NCI-H526 treated with DMSO at 0.1 percent for 48 hours (cell line): ENCODE data around the gene PRSS1.
"Not testable (repeated sequence)": the region's sequence is repeated elsewhere in the genome, so short reads cannot be mapped to it uniquely, and the experiment has no call there.

ENCODE experiments used
- DNase-seq: peaks from one replicate; lab custom pipeline; 2025; lab: John Stamatoyannopoulos, UW

The PRSS1 gene

DNA sequence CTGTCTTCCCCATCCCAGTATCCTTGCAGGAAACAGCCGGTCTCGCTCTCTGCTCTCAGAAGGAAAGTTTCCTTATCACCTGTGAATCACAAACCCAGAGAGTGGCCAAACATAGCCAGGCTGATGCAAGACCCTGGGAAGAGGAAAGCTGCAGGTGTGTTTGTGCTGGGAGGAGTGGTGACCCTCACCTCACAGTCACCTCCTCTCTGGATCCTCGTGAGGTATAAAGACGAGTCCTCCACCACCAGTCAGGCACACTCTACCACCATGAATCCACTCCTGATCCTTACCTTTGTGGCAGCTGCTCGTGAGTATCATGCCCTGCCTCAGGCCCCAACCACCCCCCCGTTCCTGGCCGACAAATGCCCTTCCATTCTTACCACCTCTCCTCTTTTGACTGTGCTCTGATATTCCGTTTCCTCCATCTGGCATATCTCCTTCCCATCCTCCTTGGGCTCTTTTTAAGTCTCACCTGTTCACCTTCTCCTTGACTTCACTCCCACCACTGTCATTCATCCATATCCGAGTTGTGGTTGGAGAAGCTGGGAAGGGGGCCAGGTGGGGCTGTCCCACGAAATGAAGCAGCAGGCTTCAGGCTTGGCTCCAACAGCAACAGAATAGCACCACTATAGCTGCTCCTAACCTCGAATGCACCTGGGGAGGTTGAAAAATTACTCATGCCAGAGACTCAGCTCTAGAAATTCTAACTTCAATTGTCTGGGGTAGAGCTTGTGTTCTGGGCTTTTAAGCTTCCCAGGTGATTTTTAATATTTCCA lies at the start of gene PRSS1:
PRSS1 (plus strand) TSS at position 255 of the 776 bp plus-strand sequence; CDS start at position 268, 13 bp downstream.
- no peak for DNase-seq

DNA sequence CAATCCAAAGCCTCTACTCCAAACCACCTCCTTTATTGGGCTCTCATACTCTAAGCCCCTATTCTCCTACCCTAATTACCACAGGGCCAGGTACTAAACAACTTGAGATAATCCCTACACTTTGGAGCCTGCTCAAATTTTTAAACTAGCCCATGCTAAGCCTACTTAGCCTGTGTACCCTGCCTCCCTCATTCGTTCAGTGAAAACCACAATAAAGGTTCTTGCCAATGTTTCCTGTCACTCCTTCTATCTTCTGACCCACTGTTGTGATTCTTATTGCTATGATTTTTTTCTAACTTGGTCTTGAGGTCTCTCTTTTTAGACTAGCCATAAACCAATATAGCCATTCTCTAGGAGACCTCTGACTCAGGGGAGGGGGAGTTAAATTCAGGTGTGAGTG lies 48.3 kb upstream of the PRSS1 start:
- DNase-seq = not testable (repeated sequence)

DNA sequence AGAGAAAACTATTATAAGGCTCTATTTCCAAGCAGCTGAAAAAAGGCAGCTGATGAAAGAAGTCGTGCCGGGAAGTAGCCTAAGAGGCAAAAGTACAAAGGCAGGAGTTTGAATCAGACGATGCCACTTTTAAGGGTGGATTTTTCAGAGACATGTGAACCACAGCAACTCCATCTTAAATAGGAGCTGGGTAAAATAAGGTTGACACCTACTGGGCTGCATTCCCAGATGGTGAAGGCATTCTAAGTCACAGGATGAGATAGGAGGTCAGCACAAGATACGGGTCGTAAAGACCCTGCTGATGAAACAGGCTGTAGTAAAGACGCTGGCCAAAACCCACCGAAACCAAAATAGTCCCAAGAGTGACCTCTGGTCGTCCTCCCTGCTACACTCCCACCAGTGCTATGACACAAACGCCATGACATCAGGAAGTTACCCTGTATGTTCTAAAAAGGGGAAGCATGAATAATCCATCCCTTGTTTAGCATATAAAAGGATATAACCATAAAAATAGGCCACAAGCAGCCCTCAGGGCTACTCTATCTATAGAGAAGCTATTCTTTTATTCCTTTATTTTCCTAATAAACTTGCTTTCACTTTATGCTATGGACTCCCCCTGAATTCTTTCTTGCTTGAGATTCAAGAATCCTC lies 45.5 kb upstream of the PRSS1 start:
- no peak for DNase-seq

DNA sequence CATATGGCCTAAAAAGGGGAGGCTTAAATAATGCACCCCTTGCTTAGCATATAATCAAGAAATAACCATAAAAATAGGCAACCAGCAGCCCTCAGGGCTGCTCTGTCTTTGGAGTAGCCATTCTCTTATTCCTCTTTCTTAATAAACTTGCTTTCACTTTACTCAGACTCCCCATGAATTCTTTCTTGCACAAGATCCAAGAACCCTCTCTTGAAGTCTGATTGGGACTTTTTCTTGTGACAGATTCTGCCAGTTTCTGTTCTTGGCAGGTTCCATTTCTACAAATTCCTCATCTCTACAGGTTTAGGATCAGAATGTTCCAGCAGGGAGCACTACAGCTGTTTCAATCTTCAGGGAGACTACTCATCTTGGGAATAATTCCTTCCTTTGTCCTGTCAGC lies 40.5 kb upstream of the PRSS1 start:
- DNase-seq = not testable (repeated sequence)

DNA sequence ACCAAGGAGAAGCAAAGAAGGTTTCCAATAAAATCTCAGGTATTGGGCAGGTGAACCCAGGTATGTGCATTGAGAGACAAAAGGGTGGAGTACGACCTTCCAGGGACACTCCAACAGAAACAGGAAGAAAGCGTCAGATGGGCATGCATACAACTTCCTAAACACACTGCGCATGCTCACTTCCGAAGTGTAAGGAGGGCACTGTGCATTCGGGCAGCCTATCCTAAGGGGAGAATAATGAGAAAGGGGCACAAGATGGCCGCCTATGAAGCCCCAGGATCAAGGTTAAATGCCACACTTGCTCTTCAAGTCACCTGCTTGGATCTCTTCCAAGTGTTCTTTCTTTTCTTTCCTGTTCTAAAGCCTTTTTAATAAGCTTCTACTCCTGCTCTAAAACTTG lies 39.4 kb upstream of the PRSS1 start:
- DNase-seq = no peak

DNA sequence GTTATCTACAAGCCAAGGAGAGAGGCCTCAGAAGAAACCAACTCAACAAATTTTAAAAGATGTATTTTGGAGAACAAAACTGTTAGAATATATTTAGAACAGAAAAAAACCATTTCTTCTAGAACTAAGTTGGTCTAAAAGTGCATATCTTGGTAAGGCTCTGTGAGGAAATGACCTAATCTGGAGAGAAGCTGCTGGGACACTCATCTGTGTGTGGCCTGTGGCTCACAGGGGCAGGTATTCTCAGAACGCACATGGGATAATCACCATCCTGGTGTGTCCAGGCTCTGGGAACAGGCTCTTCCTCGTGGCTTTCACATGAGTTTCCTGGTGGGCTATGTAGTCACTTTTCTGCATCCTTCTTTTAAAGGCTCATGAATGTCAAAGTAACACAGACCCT lies 38.1 kb upstream of the PRSS1 start:
- DNase-seq = no peak

DNA sequence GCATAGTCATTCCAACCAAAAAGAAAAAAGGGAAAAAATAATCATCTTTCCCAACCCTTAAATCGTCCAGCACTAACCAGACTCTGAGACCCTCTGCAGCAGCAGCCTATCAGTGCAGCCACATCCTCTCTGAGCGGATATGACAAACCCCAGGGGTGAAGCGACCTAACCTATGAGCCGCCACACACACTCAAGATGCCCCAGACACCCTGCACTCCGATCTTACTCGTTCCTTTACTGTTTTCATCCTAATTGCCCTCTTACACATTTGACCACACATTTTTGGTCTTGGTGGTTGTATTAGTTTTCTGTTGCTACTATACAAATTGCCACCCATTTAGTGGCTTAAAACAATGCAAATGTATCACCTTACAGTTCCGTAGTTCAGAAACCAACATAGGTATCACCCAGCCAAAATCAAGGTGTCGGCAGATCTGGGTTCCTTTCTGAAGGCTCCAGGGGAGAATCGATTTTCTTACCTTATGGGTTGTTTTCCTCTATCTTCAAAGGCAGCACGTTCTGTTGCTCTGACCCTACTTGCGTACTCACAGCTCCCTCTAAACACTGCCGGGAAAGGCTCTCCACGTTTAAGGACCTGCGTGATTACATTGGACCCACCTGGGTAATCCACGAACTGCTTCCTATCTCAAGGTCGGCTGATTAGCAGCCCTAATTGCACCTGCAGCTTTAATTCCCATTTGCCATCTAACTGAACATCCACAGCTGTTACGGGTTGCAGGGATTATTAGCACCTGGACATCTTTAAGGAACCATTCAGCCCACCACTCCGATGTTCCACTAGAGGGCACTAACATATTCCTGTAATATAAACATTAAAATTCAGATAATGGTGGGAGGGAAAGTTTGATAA lies 37.3 kb upstream of the PRSS1 start:
- DNase-seq = no peak

DNA sequence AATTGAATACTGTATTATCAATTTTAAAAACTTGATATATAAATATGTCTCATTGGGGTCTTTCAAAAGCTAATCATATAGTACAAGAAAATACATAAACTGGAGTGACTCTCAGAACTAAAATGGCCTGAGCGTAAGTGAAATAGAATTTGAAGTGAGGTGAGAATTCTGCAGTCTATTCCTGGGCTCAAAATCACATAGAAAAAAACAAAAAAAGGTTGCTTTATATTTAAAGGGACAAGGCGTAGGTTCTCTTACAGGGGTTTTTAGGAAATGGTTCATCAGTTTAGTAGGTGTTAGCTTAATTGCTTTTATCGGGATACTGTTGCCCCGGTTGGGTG lies 36.7 kb upstream of the PRSS1 start:
- no peak for DNase-seq

DNA sequence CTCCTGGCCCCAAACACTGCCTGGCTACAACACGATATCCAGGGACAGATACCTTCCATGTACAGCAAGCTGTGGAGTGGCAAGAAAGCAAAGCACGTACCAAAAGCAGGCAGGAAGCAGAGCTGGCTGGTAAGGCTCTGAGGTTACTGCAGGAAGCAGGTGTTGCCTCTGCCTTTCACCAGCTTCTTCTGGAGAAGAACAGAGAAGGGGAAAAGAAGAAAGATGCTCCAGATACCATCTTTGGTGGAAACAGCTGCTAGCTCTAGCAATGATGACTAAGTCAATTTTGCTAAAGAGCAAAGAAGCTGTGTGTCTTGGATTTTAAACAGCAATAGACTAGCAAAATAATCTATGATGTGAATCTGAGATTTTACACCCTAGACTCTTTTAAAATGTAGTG lies 34.9 kb upstream of the PRSS1 start:
- DNase-seq = no peak

DNA sequence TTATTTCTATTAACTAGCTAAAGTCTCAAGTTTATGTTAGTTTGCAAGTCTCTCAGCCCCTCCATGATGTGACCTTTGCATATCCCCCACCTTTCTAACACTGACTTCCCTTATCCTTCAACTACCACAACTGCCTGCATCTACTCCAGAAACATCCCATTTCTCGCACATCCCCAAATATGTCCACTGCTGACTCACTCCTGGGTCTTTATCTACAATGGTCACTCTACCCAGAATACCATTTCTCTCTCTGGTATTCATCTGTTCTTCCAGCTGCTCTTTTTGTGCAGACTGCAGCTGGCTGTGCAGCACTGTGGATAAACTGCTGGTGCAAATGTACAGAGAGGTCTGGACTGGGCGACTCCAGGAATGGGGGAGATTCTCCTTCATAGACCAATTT lies 32.7 kb upstream of the PRSS1 start:
- DNase-seq = no peak

DNA sequence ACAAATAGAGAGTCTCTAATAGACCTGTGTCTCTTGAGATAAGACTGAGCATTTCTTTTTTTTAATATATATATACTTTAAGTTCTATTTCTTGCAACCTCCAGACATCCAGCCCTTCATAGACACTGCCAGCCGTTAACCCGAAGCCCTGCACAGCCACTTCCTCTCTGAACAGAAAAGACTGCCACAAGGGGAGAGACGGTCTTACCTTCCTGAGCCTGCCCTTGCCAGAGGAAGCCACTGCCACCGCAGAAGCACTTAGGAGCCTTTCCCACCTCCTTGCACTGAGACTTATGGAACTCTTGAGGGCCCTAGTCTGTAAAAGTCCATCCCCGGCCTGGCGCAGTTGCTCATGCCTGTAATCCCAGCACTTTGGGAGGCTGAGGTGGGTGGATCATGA lies 31.8 kb upstream of the PRSS1 start:
- no peak for DNase-seq

DNA sequence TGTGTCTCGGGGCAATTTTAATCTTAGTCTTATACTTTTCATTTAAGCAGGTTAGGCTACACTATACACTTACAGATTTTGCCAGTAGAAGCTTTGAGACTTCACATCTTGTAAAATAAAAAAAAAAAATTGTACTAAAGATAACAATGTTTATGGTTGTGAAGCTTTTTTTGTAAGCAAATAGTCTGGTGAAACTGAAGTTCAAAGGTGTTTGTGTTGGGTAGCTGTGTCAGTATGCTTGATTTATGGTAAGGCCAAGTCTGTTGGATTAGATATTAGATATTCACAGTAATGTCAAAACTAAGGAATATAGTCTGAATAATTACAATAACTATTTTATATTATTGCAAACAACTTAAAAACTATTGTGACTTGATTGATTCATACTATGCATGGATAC lies 31.0 kb upstream of the PRSS1 start:
- no peak for DNase-seq

DNA sequence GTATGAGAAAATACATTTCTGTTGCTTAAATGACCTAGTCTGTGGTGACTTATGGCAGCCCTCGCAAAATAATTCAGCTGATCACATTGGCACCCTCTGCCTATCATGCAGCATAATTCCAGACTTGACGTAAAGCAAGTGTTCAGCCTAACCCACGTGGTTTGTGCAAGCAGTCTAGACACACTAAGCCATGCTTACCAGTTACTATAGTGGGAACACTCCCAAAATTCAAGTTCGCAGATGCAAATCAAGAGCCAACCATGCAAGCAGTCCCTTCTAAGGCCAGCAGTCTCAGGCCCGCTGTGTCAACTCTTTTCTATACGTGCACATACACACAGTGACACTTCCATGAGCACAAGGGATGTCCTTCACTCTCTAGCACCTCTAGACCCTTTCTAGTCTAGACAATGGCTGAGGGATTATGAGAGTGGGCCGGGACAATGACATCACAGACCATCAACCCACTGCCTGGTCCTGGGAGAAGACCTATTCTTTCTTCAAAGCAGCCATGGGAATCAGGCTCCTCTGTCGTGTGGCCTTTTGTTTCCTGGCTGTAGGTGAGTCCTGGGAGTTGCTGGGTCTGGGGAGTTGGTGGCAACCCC lies 29.0 kb upstream of the PRSS1 start:
- DNase-seq = no peak

DNA sequence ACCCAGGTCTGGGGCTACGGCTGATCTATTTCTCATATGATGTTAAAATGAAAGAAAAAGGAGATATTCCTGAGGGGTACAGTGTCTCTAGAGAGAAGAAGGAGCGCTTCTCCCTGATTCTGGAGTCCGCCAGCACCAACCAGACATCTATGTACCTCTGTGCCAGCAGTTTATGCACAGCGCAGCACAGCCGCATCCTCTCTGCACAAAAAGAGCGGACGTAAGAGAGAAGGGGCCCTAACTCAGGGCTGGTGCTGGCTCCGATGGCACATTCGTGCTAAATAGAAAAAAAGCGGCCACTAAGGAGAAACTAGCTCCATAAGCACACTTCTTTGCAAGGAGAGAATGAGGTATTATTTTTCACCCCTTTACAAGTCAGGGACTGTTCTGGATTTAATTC lies 28.3 kb upstream of the PRSS1 start:
- no peak for DNase-seq

DNA sequence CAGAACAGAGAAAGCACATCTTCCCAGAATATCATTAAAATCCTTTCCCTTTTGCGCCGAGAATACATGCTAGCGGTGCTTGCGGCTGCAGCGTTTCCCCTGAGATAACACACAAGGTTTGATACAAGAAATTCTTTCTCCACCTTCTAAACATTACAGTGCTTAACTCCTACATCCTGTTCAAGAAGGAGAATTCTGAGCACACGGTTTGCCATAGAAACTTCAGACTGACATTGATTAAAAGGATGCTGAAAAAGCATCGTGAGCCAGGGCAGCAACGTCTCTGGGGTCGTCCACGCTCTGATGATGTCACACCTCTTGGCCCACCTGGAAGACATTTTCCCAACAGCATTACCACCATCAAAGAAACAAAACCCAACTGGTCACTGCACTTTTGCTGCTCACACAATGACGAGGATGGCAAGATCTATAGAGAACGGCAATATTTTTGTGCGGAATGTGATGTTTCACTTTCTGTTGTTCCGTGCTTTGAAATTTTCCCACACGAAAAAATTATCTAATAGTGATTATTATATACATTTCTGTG lies 27.0 kb upstream of the PRSS1 start:
- no peak for DNase-seq

DNA sequence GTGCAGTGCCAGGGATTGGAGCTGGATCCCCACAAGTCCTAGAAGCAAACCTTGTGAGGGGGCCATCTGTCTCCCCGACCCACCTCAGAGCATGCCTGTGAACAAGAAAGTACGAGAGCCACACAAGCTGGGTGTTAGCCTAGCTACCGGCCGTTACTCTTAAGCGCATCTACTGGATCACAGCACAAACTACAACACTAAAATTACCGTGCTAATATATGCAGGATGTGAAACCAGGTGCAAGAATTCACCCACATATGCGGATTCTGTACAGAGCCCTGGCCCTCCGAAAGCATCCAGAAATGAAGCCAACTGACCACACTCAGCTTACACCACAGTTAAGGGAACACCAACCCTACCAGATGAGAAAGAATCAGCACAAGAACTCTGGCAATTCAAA lies 16.0 kb upstream of the PRSS1 start:
- no peak for DNase-seq

DNA sequence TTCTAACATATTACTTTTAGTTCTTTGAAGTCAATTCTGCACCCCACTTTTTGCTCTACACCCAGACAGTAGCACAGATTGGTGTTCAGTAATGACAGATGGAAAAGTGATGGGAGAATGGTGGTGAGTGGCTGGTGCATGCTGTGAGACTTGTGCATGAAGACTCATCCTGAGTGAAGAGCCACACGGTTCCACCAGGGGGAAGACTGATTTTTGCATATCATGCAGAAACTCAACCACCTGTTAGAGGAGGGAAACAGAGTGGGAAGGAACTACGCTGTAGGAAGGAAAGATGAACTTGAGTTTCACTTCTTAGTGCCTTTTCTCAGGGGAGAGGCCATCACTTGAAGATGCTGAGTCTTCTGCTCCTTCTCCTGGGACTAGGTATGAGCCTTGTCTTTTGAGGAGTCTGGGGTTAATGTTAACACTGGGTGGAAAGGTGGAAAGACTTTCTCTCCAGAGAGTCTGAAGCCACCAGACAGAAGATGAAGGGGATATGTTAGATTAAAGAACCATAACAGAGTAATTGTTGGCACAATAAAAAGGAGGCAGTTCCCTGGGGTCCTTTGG lies 9.3 kb upstream of the PRSS1 start:
- no peak for DNase-seq

DNA sequence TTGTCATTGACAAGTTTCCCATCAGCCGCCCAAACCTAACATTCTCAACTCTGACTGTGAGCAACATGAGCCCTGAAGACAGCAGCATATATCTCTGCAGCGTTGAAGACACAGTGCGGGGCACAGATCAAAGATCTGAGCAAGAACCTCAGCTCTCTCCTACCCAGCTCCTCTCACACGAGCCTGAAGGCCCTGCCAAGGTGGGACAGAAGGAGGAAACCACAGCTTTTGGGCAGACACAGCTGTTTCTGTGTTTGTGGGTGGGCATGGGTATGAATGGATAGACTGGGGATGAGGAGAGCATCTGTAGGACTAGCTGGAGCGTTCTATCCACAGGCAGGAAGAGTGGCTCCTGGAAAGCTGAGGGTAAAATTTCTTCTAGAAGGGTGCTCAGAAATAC lies 8.5 kb upstream of the PRSS1 start:
- no peak for DNase-seq

DNA sequence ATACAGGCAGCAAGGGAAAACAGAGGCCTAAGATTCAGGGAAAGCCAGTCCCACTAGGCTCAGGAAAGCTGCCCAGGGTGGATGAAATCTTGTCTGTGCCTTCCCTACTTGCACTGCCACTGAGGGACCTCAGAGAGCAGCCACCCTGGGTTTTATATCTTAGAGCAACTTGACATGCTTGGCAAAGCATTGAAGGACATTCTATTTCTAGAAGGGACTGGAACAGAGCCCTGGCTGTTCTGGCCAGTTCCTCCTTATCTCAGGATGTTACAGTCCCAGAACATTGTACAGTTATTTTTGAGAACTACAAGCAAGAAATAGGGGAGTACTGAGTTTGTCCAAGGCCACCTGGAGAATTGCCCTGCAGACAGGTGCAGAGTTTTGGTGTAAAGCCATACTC lies 7.3 kb upstream of the PRSS1 start:
- not testable (repeated sequence) for DNase-seq

DNA sequence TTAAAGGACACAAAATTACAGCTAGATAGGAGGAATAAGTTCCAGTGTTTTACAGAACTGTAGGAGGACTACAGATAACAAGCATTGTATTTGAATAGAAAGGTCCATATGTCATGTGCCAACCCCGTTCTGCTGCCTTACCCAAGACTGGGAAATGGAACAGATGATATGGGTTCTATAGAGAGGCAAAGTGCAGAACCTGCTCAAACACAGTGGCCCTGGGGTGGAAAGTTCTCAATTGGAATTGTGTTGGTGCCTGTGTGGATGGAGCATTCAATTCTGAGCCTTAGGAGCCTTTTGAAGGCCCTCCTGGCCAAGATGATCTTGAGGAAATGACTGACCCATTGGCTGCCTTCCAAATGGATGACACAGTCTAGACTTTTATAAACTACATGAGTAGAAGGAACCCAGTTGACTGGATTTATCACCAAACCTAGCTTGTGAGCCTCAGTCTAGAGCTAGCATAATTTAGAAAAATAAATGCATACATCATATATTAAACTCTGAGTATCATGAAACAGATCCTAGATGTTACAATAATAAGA lies 4.1 kb upstream of the PRSS1 start:
- no peak for DNase-seq

DNA sequence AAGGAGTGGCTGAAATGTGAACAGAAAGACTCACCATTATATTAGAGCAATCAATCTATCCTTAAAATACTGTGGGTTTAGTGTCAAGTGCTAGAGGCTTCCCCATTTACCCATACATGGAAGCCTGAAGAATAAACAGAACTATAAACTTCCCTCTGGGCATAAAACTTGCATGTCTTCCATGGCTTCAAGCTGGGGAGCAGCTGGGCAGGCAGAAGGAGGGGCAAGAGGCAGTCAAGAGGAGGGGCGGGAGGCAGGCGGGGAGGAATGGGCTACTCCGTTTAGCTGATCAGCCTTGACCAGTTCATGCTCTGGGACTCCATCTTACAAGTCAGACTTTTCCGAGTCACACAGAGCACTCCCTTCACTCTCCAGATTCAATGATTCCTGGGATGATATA lies 3.5 kb upstream of the PRSS1 start:
- DNase-seq = no peak

DNA sequence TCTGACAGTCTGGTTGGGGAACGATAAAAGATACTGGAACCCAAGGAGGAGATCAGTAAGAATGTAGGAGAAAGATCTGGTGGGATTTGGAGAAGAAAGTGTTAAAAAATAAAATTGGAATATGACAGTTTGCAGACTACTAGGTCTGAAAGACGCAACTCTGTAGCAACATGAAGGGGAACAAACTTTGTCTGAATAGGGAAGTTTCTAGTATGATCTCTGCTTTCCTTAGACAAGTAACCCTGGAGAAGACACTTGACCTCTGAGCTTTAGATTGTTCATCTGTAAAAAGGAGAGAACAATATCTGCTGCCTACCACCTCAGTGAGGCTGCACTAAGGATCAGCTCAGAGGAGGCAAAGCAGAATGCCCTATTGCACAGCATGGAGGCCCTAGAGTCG lies 3.0 kb upstream of the PRSS1 start:
- DNase-seq = no peak
